Measurements from ENCODE around the gene PODN.

PODN gene

GRCh38 chr1:53073287-53073686 is 11.3 kb downstream of the PODN start:
- TF ChIP-seq OSR1 (CRISPR knock-in tag; IDR thresholded peaks at IDR 0.05), result no peak
- TF ChIP-seq ISL1 (CRISPR knock-in tag; IDR thresholded peaks at IDR 0.05), result no peak
- no peak for TF ChIP-seq ZNF8 (CRISPR knock-in tag; IDR thresholded peaks at IDR 0.05)
- no peak for TF ChIP-seq PATZ1 (CRISPR knock-in tag; IDR thresholded peaks at IDR 0.05; ENCODE audit: borderline replicate concordance)
- TF ChIP-seq CSDC2 (CRISPR knock-in tag; IDR thresholded peaks at IDR 0.05), result no peak
- no peak for TF ChIP-seq POU6F1 (CRISPR knock-in tag; IDR thresholded peaks at IDR 0.05; ENCODE audit: borderline replicate concordance, low read depth)
- TF ChIP-seq GLIS3 (CRISPR knock-in tag; IDR thresholded peaks at IDR 0.05), result no peak
- no peak for TF ChIP-seq CSRNP3 (CRISPR knock-in tag; IDR thresholded peaks at IDR 0.05)
- no peak for TF ChIP-seq TSHZ2 (CRISPR knock-in tag; IDR thresholded peaks at IDR 0.05)
- TF ChIP-seq PPARA (CRISPR knock-in tag; IDR thresholded peaks at IDR 0.05; ENCODE audit: borderline replicate concordance), result no peak
- TF ChIP-seq ZC3H10 (CRISPR knock-in tag; IDR thresholded peaks at IDR 0.05), result no peak
- TF ChIP-seq BACH2 (CRISPR knock-in tag; IDR thresholded peaks at IDR 0.05; ENCODE audit: borderline replicate concordance), result no peak
- no peak for TF ChIP-seq SNAI2 (CRISPR knock-in tag; IDR thresholded peaks at IDR 0.05)
- no peak for TF ChIP-seq CREB5 (CRISPR knock-in tag; IDR thresholded peaks at IDR 0.05; ENCODE audit: low read depth)
- no peak for TF ChIP-seq ESRRG (CRISPR knock-in tag; IDR thresholded peaks at IDR 0.05)
- TF ChIP-seq TCF4 (CRISPR knock-in tag; IDR thresholded peaks at IDR 0.05; ENCODE audit: borderline replicate concordance), result no peak
- TF ChIP-seq ZFP3 (CRISPR knock-in tag; IDR thresholded peaks at IDR 0.05), result no peak
- no peak for TF ChIP-seq ZNF70 (CRISPR knock-in tag; IDR thresholded peaks at IDR 0.05)
- TF ChIP-seq RARB (CRISPR knock-in tag; IDR thresholded peaks at IDR 0.05), result no peak
- TF ChIP-seq ARNTL (CRISPR knock-in tag; IDR thresholded peaks at IDR 0.05; ENCODE audit: borderline replicate concordance, low read depth), result no peak
- ATAC-seq, result no peak

GRCh38 chr1:53073868-53074311 is 11.9 kb downstream of the PODN start:
- no peak for ATAC-seq
- TF ChIP-seq BACH2 (CRISPR knock-in tag; IDR thresholded peaks at IDR 0.05; ENCODE audit: borderline replicate concordance) (no peak), ARNTL (CRISPR knock-in tag; IDR thresholded peaks at IDR 0.05; ENCODE audit: borderline replicate concordance, low read depth) (no peak), POU6F1 (CRISPR knock-in tag; IDR thresholded peaks at IDR 0.05; ENCODE audit: borderline replicate concordance, low read depth) (no peak), CSDC2 (CRISPR knock-in tag; IDR thresholded peaks at IDR 0.05) (no peak), ZNF8 (CRISPR knock-in tag; IDR thresholded peaks at IDR 0.05) (no peak), ZC3H10 (CRISPR knock-in tag; IDR thresholded peaks at IDR 0.05) (no peak), ZNF565 (CRISPR knock-in tag; conservative IDR thresholded peaks at IDR 0.05; ENCODE audit: low read depth) (no peak), PATZ1 (CRISPR knock-in tag; IDR thresholded peaks at IDR 0.05; ENCODE audit: borderline replicate concordance) (no peak), TCF4 (CRISPR knock-in tag; IDR thresholded peaks at IDR 0.05; ENCODE audit: borderline replicate concordance) (no peak), CREB5 (CRISPR knock-in tag; IDR thresholded peaks at IDR 0.05; ENCODE audit: low read depth) (no peak), CSRNP3 (CRISPR knock-in tag; IDR thresholded peaks at IDR 0.05) (no peak), ESRRG (CRISPR knock-in tag; IDR thresholded peaks at IDR 0.05) (no peak)

Data from SK-N-SH treated with all-trans-retinoic acid at 6 μM for 48 hours (cell line).